GM23338 (cell line): ENCODE results near the gene TMEM94.

Experiments
- EZH2 ChIP-seq: fragments of 200-600 bp; sonication (generic); IDR thresholded peaks from one replicate; pipeline ENCODE4 v1.8.0; 2017; ENCODE audit warnings: antibody characterized with exemption, mild to moderate bottlenecking, low read depth; ENCODE audit not compliant: unreplicated experiment
- EZH2phosphoT487 ChIP-seq: fragments of 200-600 bp; sonication (generic); IDR thresholded peaks from one replicate; pipeline ENCODE4 v1.8.1; 2018; ENCODE audit warnings: antibody characterized with exemption; ENCODE audit not compliant: unreplicated experiment
- JUNB ChIP-seq: IDR thresholded peaks from one replicate; pipeline ENCODE4 v1.6.1; 2016; ENCODE audit warnings: antibody characterized with exemption; ENCODE audit not compliant: unreplicated experiment
- TF ChIP-seq, protein P1 (sequence below), 2 experiments: fragments of 200-600 bp in 1 of 2; sonication (generic) in 1 of 2; conservative IDR thresholded peaks; 2 replicates each; pipeline versions ENCODE4 v1.5.1 to v1.6.1; 2016 to 2017; ENCODE audit warnings: antibody characterized with exemption in 2 of 2, low read depth in 2 of 2, mild to moderate bottlenecking in 2 of 2, moderate library complexity in 1 of 2
- TF ChIP-seq, protein P2 (sequence below): IDR thresholded peaks from one replicate; pipeline ENCODE4 v1.6.1; 2018; ENCODE audit warnings: antibody characterized with exemption; ENCODE audit not compliant: unreplicated experiment

DNA sequence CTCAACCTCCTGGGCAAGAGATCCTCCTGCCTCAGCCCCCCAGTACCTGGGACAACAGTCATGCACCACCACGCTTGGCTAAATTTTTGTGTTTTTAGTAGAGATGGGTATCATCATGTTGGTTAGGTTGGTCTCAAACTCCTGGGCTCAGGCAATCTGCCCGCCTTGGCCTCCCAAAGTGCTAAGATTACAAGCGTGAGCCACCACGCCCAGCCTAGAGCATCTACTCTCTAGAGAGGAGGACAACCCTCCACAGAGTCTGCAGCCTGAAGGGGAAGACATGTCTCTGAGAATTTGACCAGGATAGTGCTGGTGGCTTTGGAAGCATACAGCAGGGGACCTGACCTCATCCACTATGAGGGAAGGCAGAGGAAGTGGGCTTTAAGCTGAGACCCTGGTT is 46.3 kb upstream of the TMEM94 start:
- TF ChIP-seq, protein P1, sequence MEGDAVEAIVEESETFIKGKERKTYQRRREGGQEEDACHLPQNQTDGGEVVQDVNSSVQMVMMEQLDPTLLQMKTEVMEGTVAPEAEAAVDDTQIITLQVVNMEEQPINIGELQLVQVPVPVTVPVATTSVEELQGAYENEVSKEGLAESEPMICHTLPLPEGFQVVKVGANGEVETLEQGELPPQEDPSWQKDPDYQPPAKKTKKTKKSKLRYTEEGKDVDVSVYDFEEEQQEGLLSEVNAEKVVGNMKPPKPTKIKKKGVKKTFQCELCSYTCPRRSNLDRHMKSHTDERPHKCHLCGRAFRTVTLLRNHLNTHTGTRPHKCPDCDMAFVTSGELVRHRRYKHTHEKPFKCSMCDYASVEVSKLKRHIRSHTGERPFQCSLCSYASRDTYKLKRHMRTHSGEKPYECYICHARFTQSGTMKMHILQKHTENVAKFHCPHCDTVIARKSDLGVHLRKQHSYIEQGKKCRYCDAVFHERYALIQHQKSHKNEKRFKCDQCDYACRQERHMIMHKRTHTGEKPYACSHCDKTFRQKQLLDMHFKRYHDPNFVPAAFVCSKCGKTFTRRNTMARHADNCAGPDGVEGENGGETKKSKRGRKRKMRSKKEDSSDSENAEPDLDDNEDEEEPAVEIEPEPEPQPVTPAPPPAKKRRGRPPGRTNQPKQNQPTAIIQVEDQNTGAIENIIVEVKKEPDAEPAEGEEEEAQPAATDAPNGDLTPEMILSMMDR (conservative IDR thresholded peaks at IDR 0.05; ENCODE audit: low read depth in 2 of 2): no peak
- no peak for TF ChIP-seq EZH2
- no peak for TF ChIP-seq JUNB
- TF ChIP-seq EZH2phosphoT487: no peak
- TF ChIP-seq, protein P2, sequence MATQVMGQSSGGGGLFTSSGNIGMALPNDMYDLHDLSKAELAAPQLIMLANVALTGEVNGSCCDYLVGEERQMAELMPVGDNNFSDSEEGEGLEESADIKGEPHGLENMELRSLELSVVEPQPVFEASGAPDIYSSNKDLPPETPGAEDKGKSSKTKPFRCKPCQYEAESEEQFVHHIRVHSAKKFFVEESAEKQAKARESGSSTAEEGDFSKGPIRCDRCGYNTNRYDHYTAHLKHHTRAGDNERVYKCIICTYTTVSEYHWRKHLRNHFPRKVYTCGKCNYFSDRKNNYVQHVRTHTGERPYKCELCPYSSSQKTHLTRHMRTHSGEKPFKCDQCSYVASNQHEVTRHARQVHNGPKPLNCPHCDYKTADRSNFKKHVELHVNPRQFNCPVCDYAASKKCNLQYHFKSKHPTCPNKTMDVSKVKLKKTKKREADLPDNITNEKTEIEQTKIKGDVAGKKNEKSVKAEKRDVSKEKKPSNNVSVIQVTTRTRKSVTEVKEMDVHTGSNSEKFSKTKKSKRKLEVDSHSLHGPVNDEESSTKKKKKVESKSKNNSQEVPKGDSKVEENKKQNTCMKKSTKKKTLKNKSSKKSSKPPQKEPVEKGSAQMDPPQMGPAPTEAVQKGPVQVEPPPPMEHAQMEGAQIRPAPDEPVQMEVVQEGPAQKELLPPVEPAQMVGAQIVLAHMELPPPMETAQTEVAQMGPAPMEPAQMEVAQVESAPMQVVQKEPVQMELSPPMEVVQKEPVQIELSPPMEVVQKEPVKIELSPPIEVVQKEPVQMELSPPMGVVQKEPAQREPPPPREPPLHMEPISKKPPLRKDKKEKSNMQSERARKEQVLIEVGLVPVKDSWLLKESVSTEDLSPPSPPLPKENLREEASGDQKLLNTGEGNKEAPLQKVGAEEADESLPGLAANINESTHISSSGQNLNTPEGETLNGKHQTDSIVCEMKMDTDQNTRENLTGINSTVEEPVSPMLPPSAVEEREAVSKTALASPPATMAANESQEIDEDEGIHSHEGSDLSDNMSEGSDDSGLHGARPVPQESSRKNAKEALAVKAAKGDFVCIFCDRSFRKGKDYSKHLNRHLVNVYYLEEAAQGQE: no peak
